ENCODE measurements around the gene MYEOV.

- TF ChIP-seq CTCF (IDR thresholded peaks at IDR 0.05): no peak
- TF ChIP-seq ETV6 (CRISPR knock-in tag; IDR thresholded peaks at IDR 0.05): no peak
- TF ChIP-seq GABPB1 (CRISPR knock-in tag; IDR thresholded peaks at IDR 0.05): no peak
- TF ChIP-seq ZNF121 (CRISPR knock-in tag; IDR thresholded peaks at IDR 0.05): no peak
- TF ChIP-seq USF2 (CRISPR knock-in tag; IDR thresholded peaks at IDR 0.05): no peak
- no peak for TF ChIP-seq TCF7 (CRISPR knock-in tag; IDR thresholded peaks at IDR 0.05; ENCODE audit: low read depth)
- TF ChIP-seq FOXJ3 (CRISPR knock-in tag; IDR thresholded peaks at IDR 0.05; ENCODE audit: borderline replicate concordance): no peak
- no peak for TF ChIP-seq SMAD4 (CRISPR knock-in tag; IDR thresholded peaks at IDR 0.05)
- TF ChIP-seq NR1H2 (CRISPR knock-in tag; IDR thresholded peaks at IDR 0.05): no peak
Measured at GRCh38 chr11:69245491-69246345, 48.2 kb upstream of the MYEOV start.

Data from WTC11 (cell line).